Thyroid gland (tissue), 4 donors: Measurements from ENCODE around the gene SETD1B.

Experiments used
- POLR2A ChIP-seq, 2 donors: fragments of 450-650 bp; IDR thresholded peaks; one replicate each; pipeline ENCODE4 v1.6.1; 2017; ENCODE audit warnings: antibody characterized with exemption in 2 of 2, mild to moderate bottlenecking in 2 of 2, moderate library complexity in 1 of 2
- TF ChIP-seq, protein P1 (sequence below), 6 experiments: fragments of 200-600 bp in 3 of 6; fragments of 450-650 bp in 3 of 6; sonication (generic) in 3 of 6; IDR thresholded peaks; one replicate each; pipeline ENCODE4 v1.5.1; 2016 to 2019; ENCODE audit warnings: antibody characterized with exemption in 6 of 6, mild to moderate bottlenecking in 2 of 6, inconsistent platforms in 1 of 6, moderate library complexity in 1 of 6

DNA sequence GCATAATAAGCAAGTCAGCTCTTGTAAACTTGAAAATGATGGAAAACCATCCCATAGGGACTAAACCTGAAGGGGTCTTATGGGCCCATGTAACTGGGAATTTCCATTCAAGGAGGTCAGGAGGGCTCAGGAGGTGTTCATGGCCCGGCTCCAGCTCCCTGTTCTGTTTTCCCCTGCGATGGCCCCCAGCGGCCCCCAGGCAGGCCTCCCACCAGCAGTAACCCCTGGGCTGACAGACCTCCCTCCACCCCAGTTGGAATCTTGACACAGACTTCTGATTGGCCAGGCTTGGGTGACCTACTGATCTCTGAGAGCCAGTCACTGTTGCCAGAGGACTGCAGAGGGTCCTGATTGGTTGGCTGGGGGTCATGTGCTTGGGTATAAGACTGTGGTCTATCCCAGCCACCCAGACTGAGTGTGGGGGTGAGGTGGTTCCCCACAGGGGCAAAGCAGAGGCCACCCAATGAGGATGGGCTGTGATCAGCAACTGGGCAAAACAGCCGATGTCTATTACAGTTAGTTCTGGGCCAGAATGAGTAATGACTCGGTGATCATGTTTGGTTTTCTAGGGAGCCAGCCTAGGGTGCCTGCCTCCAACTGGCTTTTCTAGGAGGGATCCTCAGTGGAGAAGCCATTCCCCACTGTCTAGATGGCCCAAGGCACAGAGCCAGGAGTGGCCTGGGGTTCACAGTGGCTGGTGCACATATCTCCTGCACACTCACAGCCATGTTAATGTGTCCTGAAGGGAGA lies 37.3 kb upstream of the SETD1B start:
- TF ChIP-seq, protein P1, sequence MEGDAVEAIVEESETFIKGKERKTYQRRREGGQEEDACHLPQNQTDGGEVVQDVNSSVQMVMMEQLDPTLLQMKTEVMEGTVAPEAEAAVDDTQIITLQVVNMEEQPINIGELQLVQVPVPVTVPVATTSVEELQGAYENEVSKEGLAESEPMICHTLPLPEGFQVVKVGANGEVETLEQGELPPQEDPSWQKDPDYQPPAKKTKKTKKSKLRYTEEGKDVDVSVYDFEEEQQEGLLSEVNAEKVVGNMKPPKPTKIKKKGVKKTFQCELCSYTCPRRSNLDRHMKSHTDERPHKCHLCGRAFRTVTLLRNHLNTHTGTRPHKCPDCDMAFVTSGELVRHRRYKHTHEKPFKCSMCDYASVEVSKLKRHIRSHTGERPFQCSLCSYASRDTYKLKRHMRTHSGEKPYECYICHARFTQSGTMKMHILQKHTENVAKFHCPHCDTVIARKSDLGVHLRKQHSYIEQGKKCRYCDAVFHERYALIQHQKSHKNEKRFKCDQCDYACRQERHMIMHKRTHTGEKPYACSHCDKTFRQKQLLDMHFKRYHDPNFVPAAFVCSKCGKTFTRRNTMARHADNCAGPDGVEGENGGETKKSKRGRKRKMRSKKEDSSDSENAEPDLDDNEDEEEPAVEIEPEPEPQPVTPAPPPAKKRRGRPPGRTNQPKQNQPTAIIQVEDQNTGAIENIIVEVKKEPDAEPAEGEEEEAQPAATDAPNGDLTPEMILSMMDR (IDR thresholded peaks at IDR 0.05): no peak
- no peak for TF ChIP-seq POLR2A (IDR thresholded peaks at IDR 0.05)
